Esophagus muscularis mucosa (tissue), 3 donors: Measurements from ENCODE around the gene ZNF787.

Experiments
- POLR2A ChIP-seq: fragments of 450-650 bp; IDR thresholded peaks from one replicate; pipeline ENCODE4 v1.6.1; 2017; ENCODE audit warnings: antibody characterized with exemption, moderate library complexity, mild to moderate bottlenecking, low read depth
- TF ChIP-seq, protein P1 (sequence below), 3 experiments: fragments of 200-600 bp in 2 of 3; fragments of 450-650 bp in 1 of 3; sonication (generic) in 2 of 3; IDR thresholded peaks; one replicate each; pipeline ENCODE4 v1.5.1; 2017 to 2019; ENCODE audit warnings: antibody characterized with exemption in 3 of 3, mild to moderate bottlenecking in 2 of 3, moderate library complexity in 1 of 3

DNA sequence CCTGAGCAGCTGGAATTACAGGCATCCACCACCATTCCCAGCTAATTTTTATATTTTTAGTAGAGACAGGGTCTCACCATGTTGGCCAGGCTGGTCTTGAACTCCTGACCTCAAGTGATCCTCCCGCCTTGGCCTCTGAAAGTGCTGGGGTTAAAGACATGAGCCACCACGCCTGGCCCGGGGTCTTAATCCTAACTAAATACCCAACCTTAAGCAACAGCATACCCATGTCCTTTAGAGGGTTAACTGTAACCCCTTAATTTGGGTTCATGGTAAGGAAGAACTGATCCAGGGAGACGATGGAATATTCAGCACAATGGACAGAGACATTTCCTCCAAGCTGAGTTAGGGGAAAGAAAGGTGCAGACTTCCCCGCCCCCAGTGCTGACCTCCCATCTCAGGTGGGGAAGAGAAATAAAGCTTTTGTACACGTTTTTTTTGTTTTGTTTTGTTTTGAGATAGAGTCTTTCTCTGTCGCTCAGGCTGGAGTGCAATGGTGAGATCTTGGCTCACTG lies 46.0 kb upstream of the ZNF787 start:
- TF ChIP-seq, protein P1, sequence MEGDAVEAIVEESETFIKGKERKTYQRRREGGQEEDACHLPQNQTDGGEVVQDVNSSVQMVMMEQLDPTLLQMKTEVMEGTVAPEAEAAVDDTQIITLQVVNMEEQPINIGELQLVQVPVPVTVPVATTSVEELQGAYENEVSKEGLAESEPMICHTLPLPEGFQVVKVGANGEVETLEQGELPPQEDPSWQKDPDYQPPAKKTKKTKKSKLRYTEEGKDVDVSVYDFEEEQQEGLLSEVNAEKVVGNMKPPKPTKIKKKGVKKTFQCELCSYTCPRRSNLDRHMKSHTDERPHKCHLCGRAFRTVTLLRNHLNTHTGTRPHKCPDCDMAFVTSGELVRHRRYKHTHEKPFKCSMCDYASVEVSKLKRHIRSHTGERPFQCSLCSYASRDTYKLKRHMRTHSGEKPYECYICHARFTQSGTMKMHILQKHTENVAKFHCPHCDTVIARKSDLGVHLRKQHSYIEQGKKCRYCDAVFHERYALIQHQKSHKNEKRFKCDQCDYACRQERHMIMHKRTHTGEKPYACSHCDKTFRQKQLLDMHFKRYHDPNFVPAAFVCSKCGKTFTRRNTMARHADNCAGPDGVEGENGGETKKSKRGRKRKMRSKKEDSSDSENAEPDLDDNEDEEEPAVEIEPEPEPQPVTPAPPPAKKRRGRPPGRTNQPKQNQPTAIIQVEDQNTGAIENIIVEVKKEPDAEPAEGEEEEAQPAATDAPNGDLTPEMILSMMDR (IDR thresholded peaks at IDR 0.05): no peak
- no peak for TF ChIP-seq POLR2A
